H1 (cell line): ENCODE measurements around the gene LYZ. TPM values are rescaled to one million over a fixed set of nuclear protein-coding genes. Genes with fewer than 3 reads are reported as not detected.

Source experiments
- CTCF ChIA-PET: fragments of 300-600 bp; sonication (Branson Sonifier 250); formaldehyde crosslinking; loops from one replicate; lab custom pipeline; 2021; ENCODE audit not compliant: partially characterized antibody; lab: Charles Lee
- POLR2A ChIA-PET: fragments of 300-600 bp; sonication (Branson Sonifier 250); formaldehyde crosslinking; loops from one replicate; lab custom pipeline; 2021; ENCODE audit warnings: inconsistent platforms; ENCODE audit not compliant: partially characterized antibody; lab: Charles Lee
- DNase-seq, 2 experiments: peaks; one replicate each; pipeline versions ENCODE4 v3.0.0 to v3.0.0-alpha.2; 2010 to 2022; ENCODE audit warnings: low spot score in 2 of 2, low read depth in 1 of 2, mixed read lengths in 1 of 2
- FAIRE-seq: peaks from 2 replicates; lab custom pipeline; 2011; peaks lifted over from hg19 to GRCh38; lab: Jason Lieb, UNC
- H2AFZ ChIP-seq: 2 replicates; pipeline ENCODE4 v1.8.1; 2012; ENCODE audit warnings: low read length, inconsistent platforms
- H2AK5ac ChIP-seq: 2 replicates; pipeline ENCODE4 v1.6.1; 2013; ENCODE audit warnings: low read depth, low read length
- H2BK120ac ChIP-seq: replicated peaks from 2 replicates; pipeline ENCODE3; 2013; ENCODE audit warnings: low read depth, low read length, inconsistent platforms
- H2BK12ac ChIP-seq: 2 replicates; pipeline ENCODE4 v1.6.1; 2013; ENCODE audit warnings: low read depth, low read length
- H2BK15ac ChIP-seq: 2 replicates; pipeline ENCODE4 v1.6.1; 2013; ENCODE audit warnings: low read length
- H2BK20ac ChIP-seq: 2 replicates; pipeline ENCODE4 v1.6.1; 2013; ENCODE audit warnings: low read length
- H2BK5ac ChIP-seq: 2 replicates; pipeline ENCODE4 v1.6.1; 2013; ENCODE audit warnings: low read depth, low read length
- H3K14ac ChIP-seq: 2 replicates; pipeline ENCODE4 v1.6.1; 2013; ENCODE audit warnings: inconsistent platforms; ENCODE audit not compliant: insufficient read length
- H3K18ac ChIP-seq: 2 replicates; pipeline ENCODE4 v1.6.1; 2013; ENCODE audit warnings: low read length; ENCODE audit errors: extremely low read depth
- H3K23ac ChIP-seq: 2 replicates; pipeline ENCODE4 v1.6.1; 2013; ENCODE audit warnings: inconsistent platforms; ENCODE audit not compliant: insufficient read length
- H3K23me2 ChIP-seq: 2 replicates; pipeline ENCODE4 v1.6.1; 2013; ENCODE audit warnings: low read depth, low read length
- H3K27ac ChIP-seq: 2 replicates; pipeline ENCODE4 v1.6.1; 2011; ENCODE audit warnings: low read depth, low read length, inconsistent platforms
- H3K27me3 ChIP-seq, 4 experiments: replicated peaks in 1 of 4; 1 replicate in 1 of 4; 2 replicates in 3 of 4; pipeline versions ENCODE4 v1.6.1 to v1.8.1; 2011 to 2013; ENCODE audit warnings: low read length in 3 of 4, mild to moderate bottlenecking in 3 of 4, inconsistent platforms in 2 of 4, mixed read lengths in 2 of 4, moderate library complexity in 1 of 4; ENCODE audit not compliant: control insufficient read depth in 3 of 4, insufficient read depth in 3 of 4; ENCODE audit errors: extremely low read depth in 1 of 4
- H3K36me3 ChIP-seq, 4 experiments: 2 replicates each; pipeline versions ENCODE4 v1.6.1 to v1.8.1; 2011 to 2013; ENCODE audit warnings: mild to moderate bottlenecking in 4 of 4, low read length in 3 of 4, moderate library complexity in 2 of 4, control low read depth in 1 of 4, inconsistent platforms in 1 of 4; ENCODE audit not compliant: insufficient read depth in 4 of 4, control insufficient read depth in 2 of 4
- H3K4ac ChIP-seq: replicated peaks from 2 replicates; pipeline ENCODE3; 2013; ENCODE audit warnings: low read length, low read depth, mixed read lengths, inconsistent platforms; ENCODE audit not compliant: insufficient read length
- H3K4me1 ChIP-seq, 4 experiments: replicated peaks in 1 of 4; 1 replicate in 1 of 4; 2 replicates in 3 of 4; pipeline versions ENCODE4 v1.6.1 to v1.8.1; 2011 to 2013; ENCODE audit warnings: low read length in 3 of 4, inconsistent platforms in 2 of 4, mixed read lengths in 1 of 4; ENCODE audit not compliant: insufficient read depth in 4 of 4, control insufficient read depth in 3 of 4
- H3K4me2 ChIP-seq, 2 experiments: 2 replicates each; pipeline versions ENCODE4 v1.6.1 to v1.8.1; 2011 to 2013; ENCODE audit warnings: low read depth in 2 of 2, low read length in 2 of 2, control low read depth in 1 of 2, inconsistent platforms in 1 of 2, mild to moderate bottlenecking in 1 of 2; ENCODE audit not compliant: insufficient read depth in 1 of 2
- H3K4me3 ChIP-seq, 4 experiments: fragments of 200-600, 300-600 bp in 1 of 4; sonication (generic), shearing (Covaris generic), sonication (Bioruptor Twin) in 1 of 4; 2 replicates each; pipeline versions ENCODE4 v1.5.1 to v1.8.1; 2011 to 2016; ENCODE audit warnings: low read length in 4 of 4, low read depth in 3 of 4, control low read depth in 2 of 4, inconsistent platforms in 2 of 4, mild to moderate bottlenecking in 2 of 4, mixed read lengths in 1 of 4, moderate library complexity in 1 of 4; ENCODE audit not compliant: insufficient read depth in 2 of 4; ENCODE audit errors: extremely low read depth in 1 of 4
- H3K56ac ChIP-seq: replicated peaks from 2 replicates; pipeline ENCODE3; 2013; ENCODE audit warnings: low read depth, mild to moderate bottlenecking, mixed read lengths, low read length, inconsistent platforms; ENCODE audit not compliant: insufficient read length
- H3K79me1 ChIP-seq: 2 replicates; pipeline ENCODE4 v1.6.1; 2013; ENCODE audit warnings: low read depth, low read length, control low read depth
- H3K79me2 ChIP-seq, 2 experiments: 2 replicates each; pipeline versions ENCODE4 v1.6.1 to v1.8.1; 2012 to 2013; ENCODE audit warnings: low read length in 2 of 2, mild to moderate bottlenecking in 2 of 2, inconsistent platforms in 1 of 2; ENCODE audit not compliant: insufficient read depth in 2 of 2, control insufficient read depth in 1 of 2
- H3K9ac ChIP-seq, 4 experiments: replicated peaks in 1 of 4; 1 replicate in 1 of 4; 2 replicates in 3 of 4; pipeline versions ENCODE4 v1.6.1 to v1.8.1; 2011 to 2013; ENCODE audit warnings: low read depth in 3 of 4, low read length in 3 of 4, control low read depth in 2 of 4, mild to moderate bottlenecking in 2 of 4, moderate library complexity in 2 of 4, inconsistent platforms in 1 of 4; ENCODE audit errors: extremely low read depth in 1 of 4
- H3K9me3 ChIP-seq, 2 experiments: 2 replicates each; pipeline versions ENCODE4 v1.6.1 to v1.8.1; 2012 to 2013; ENCODE audit warnings: mild to moderate bottlenecking in 2 of 2, moderate library complexity in 2 of 2, control low read depth in 1 of 2, inconsistent platforms in 1 of 2, low read depth in 1 of 2, low read length in 1 of 2, mixed read lengths in 1 of 2; ENCODE audit not compliant: insufficient read depth in 2 of 2
- H4K20me1 ChIP-seq, 2 experiments: replicated peaks in 1 of 2; 2 replicates each; pipeline versions ENCODE3 to v1.8.1; 2011 to 2013; ENCODE audit warnings: inconsistent platforms in 2 of 2, low read length in 2 of 2, mild to moderate bottlenecking in 1 of 2; ENCODE audit not compliant: insufficient read depth in 2 of 2, control insufficient read depth in 1 of 2
- H4K5ac ChIP-seq: 2 replicates; pipeline ENCODE4 v1.6.1; 2013; ENCODE audit warnings: low read length, low read depth, mixed read lengths, inconsistent platforms; ENCODE audit not compliant: insufficient read length
- H4K8ac ChIP-seq: 2 replicates; pipeline ENCODE4 v1.8.0; 2013; ENCODE audit warnings: mild to moderate bottlenecking, moderate library complexity, low read length, inconsistent platforms; ENCODE audit not compliant: insufficient read depth; ENCODE audit errors: extremely low read depth
- H4K91ac ChIP-seq: replicated peaks from 2 replicates; pipeline ENCODE3; 2013; ENCODE audit warnings: low read length, mixed read lengths, inconsistent platforms; ENCODE audit not compliant: insufficient read length
- BRCA1 ChIP-seq: IDR thresholded peaks from 2 replicates; pipeline ENCODE4 v1.6.1; 2012; ENCODE audit warnings: low read depth, low read length, improper control_type of control experiment
- CBX5 ChIP-seq: fragments of 300-800, 300-1000 bp; sonication (generic); IDR thresholded peaks from 2 replicates; pipeline ENCODE4 v1.7.1; 2016; ENCODE audit warnings: antibody characterized with exemption, low read length, low read depth
- CTBP2 ChIP-seq: IDR thresholded peaks from 2 replicates; pipeline ENCODE4 v1.7.0; 2011; ENCODE audit warnings: borderline replicate concordance, mild to moderate bottlenecking, moderate library complexity, mixed read lengths, low read length; ENCODE audit not compliant: insufficient read depth, insufficient read length
- E2F6 ChIP-seq: IDR thresholded peaks from 2 replicates; pipeline ENCODE4 v1.6.1; 2012; ENCODE audit warnings: inconsistent platforms
- HDAC2 ChIP-seq, 2 experiments: fragments of 300-600 bp in 1 of 2; sonication (generic) in 1 of 2; IDR thresholded peaks; 2 replicates each; pipeline ENCODE4 v1.6.1; 2011 to 2012; ENCODE audit warnings: low read depth in 2 of 2, low read length in 2 of 2, mild to moderate bottlenecking in 2 of 2, moderate library complexity in 2 of 2, borderline replicate concordance in 1 of 2, inconsistent platforms in 1 of 2
- MAX ChIP-seq: IDR thresholded peaks from 2 replicates; pipeline ENCODE4 v1.6.1; 2012; ENCODE audit warnings: inconsistent platforms
- NRF1 ChIP-seq: IDR thresholded peaks from 2 replicates; pipeline ENCODE4 v1.6.1; 2011; ENCODE audit warnings: mild to moderate bottlenecking, low read depth, low read length, improper control_type of control experiment
- SRF ChIP-seq: IDR thresholded peaks from 2 replicates; pipeline ENCODE4 v1.6.1; 2011; ENCODE audit warnings: mild to moderate bottlenecking, low read depth, low read length, moderate library complexity
- TBP ChIP-seq: IDR thresholded peaks from 2 replicates; pipeline ENCODE4 v1.6.1; 2011; ENCODE audit warnings: low read depth, low read length, improper control_type of control experiment
- WGBS, 2 experiments: shearing (Covaris generic) in 1 of 2; methylation state at CpG; one replicate each; pipeline versions ENCODE4 v1.1.6 to v1.1.7; 2013 to 2015; ENCODE audit warnings: low lambda C conversion rate in 2 of 2, mixed read lengths in 2 of 2, inconsistent platforms in 1 of 2, low coverage in 1 of 2, missing lambda C conversion rate in 1 of 2; ENCODE audit not compliant: insufficient replicate concordance in 2 of 2, insufficient coverage in 1 of 2, insufficient read length in 1 of 2; ENCODE audit errors: extremely low coverage in 1 of 2, missing lambda C conversion rate in 1 of 2; 5-methylcytosine and 5-hydroxymethylcytosine counted together
- polyA plus RNA-seq, 7 experiments: library from polyadenylated mRNA; depleted of rRNA in 3 of 7; stranded (reverse) in 5 of 7; unstranded in 2 of 7; fragments of >200 nt in 5 of 7; fragments of 200-250 nt in 2 of 7; gene quantifications; 1 replicate in 5 of 7; 2 replicates in 1 of 7; 4 replicates in 1 of 7; pipeline versions ENCODE4 v1.2.1 to v1.2.3, GENCODE V29; 2011 to 2013; ENCODE audit warnings: missing spikeins in 2 of 7, mixed read lengths in 2 of 7
- total RNA-seq: library from RNA; stranded (reverse); fragmentation: NEBNext Ultra II Directional; extraction: Animal tissue kit (Norgen Biotek cat#: 25700); gene quantifications from 2 replicates; pipeline ENCODE4 v1.2.1, GENCODE V29; 2021

LYZ gene
- total and polyA plus RNA-seq, 2 of the 8 experiments (the other 6 are each of a cell fraction or from before 2014, with no cell fraction given): not detected

GRCh38 chr12:69359531-69360347, 11.6 kb downstream of the LYZ start, which contains the start of gene YEATS4:
TSS of gene YEATS4 (plus strand) at chr12:69359743. CDS start at chr12:69359973, 230 bp downstream.
- Histone ChIP-seq H3K36me3 (peaks cover 0 to 27% (median 2%) of the 10 kb centered on the region in 4 experiments; a peak in 3 of 8 replicates), H3K18ac (peak within 1 kb of the TSS; percentile 68; the same call in 1 of the 2 replicates), H2BK120ac (no peak within 1 kb of the TSS), H2BK20ac (no peak within 1 kb of the TSS), H2BK12ac (peak within 1 kb of the TSS; percentile 95; the same call in 1 of the 2 replicates), H3K27me3 (no peaks in the 10 kb centered on the region), H3K4me3 (peak within 1 kb of the TSS; percentile 37 to 83 (median 75)), H3K79me2 (peaks cover 0 to 26% of the 10 kb centered on the region in 2 experiments; a peak in 2 of 4 replicates), H3K23me2 (no peaks in the 10 kb centered on the region; the same call in 1 of the 2 replicates), H3K4me2 (peak within 1 kb of the TSS; percentile 60 to 93), H4K8ac (peak within 1 kb of the TSS; percentile 100), H3K14ac (no peak within 1 kb of the TSS), H3K9me3 (no peaks in the 10 kb centered on the region), H3K56ac (peak within 1 kb of the TSS; percentile 88), H4K91ac (peak within 1 kb of the TSS; percentile 68), H3K4me1 (peaks cover 0 to 2% (median under 1%) of the 10 kb centered on the region in 4 experiments; a peak in 5 of 7 replicates), H3K27ac (peak within 1 kb of the TSS; percentile 97), H3K23ac (no peak within 1 kb of the TSS), H2AK5ac (no peak within 1 kb of the TSS; the same call in 1 of the 2 replicates), H2BK15ac (no peak within 1 kb of the TSS), H2BK5ac (peak within 1 kb of the TSS; percentile 95), H3K79me1 (no peaks in the 10 kb centered on the region), H4K5ac (peak within 1 kb of the TSS; percentile 95), H3K4ac (no peak within 1 kb of the TSS), H3K9ac (peak within 1 kb of the TSS; percentile 93 to 98 (median 96)), H4K20me1 (no peaks in the 10 kb centered on the region), H2AFZ (peak within 1 kb of the TSS; percentile 63; the same call in 1 of the 2 replicates)
- CTCF ChIA-PET: interaction anchor here (0.6 to 1.7 kb wide), 2 partner anchors 11 to 280 kb away, joined by 3 to 6 read pairs; partner anchors contain the start of gene LYZ
- FAIRE-seq (no peak), DNase-seq (peak; percentile 65 to 85)
- POLR2A ChIA-PET: interaction anchor here (0.7 to 2.0 kb wide), 5 partner anchors 10 to 211 kb away, joined by 3 to 8 read pairs (median 4); partner anchors contain the start of gene LYZ
- WGBS, 2 experiments: 1% methylated on average over 59 of the region's 70 CpGs; no CpG with 5 or more reads in 1 of the 2 experiments
- TF ChIP-seq CTBP2 (no peak), SRF (no peak), CBX5 (no peak), E2F6 (peak; percentile 89), BRCA1 (no peak), HDAC2 (IDR thresholded peaks at IDR 0.05; ENCODE audit: borderline replicate concordance in 1 of 2, low read depth in 2 of 2, low read length in 2 of 2) (0 out of 4 replicates have a peak, but pooled peaks of 1 of the 2 experiments have one; percentile 31), TBP (peak; percentile 84), MAX (peak; percentile 92), NRF1 (peak; percentile 97)
